GM18508 (cell line): ENCODE measurements around the gene MB.
"Not testable (repeated sequence)": the region's sequence is repeated elsewhere in the genome, so short reads cannot be mapped to it uniquely, and the experiment has no call there.

Experiments used
- ATAC-seq: cut with Tn5 transposase; IDR thresholded peaks from one replicate; pipeline ENCODE4 v1.9.1; 2021; ENCODE audit warnings: moderate number of reproducible peaks; ENCODE audit not compliant: insufficient read depth, unreplicated experiment

Gene MB

DNA sequence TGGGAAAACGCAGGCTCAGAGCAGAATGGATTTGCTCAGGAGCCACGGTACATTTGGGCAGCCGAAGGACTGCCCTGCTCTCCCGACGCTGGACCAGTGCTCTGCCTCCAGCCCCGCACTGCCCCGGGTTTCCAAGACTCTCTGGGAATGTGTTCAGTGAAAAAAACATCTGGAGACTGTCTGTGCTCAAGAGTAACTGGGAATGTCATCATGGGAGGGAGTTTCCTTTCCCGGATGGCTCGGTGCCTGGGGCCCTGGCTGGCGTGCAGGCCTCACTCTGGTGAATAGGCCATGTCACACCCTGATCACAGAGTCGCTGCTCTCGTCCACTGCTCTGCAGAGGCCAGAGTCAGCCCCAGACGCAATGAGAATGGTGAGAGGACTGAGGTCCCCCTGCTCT, 21.3 kb upstream of the MB start:
- ATAC-seq: no peak

DNA sequence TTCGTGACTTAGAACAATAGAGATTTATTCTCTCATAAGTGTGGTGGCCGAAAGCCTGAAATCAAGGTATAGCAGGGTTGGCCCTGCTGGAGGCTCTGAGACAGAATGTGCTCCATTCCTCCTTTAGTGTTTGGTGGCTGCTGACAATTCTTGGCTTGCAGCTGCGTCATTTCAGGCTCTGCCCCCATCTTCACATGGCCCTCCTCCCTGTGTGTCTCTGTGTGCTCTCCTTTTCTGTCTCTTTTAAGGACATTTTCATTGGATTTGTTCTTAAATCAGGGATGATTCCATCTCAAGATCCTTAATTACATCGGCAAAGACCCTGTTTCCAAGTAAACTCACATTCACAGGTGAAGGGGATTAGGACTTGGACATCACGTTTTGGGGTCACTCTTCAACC, 20.9 kb upstream of the MB start:
- ATAC-seq: no peak

DNA sequence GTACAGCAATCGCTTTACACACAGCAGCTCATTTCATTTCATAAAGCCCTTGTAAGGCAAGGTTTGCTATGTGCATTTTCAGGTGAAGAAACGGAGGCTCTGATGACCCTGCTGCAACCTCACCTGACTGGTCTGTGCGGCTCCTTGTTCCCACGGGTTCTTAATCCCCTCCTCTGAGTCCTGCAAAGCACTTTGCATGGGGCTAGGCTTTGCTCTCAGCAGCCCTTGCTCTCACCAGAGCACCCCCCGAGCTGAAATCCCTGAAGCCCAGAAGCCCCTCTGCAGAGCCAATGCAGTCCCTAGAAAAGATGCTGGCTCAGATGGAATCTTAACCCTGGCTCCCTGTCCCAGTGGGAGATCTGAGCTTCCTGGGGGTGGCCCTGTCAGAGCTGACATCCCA, 20.1 kb upstream of the MB start:
- ATAC-seq: no peak

DNA sequence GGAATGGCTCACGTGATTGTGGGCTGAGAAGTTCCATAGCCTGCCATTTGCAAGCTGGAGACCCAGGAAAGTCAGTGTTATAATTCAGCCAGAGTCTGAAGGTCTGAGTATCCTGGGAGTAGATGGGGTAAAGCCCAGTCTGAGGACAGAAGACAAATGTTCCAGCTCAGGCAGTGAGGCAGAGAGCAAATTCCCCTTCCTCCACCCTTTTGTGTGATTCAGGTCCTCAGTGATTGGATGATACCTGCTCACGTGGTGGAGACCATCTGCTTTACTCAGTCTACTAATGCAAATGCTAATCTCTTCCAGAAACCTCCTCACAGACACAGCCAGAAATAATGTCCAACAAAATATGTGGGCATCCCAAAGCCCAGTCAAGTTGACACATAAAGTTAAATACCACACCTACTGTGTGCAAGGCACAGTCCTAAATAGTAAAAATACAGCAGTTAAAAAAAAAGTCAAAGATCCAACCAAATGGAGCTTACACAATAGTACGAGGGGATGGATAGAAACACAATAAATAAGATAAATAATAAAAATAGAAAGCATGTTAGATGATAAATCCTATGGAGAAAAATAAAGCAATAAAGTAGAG, 17.9 kb upstream of the MB start:
- no peak for ATAC-seq

DNA sequence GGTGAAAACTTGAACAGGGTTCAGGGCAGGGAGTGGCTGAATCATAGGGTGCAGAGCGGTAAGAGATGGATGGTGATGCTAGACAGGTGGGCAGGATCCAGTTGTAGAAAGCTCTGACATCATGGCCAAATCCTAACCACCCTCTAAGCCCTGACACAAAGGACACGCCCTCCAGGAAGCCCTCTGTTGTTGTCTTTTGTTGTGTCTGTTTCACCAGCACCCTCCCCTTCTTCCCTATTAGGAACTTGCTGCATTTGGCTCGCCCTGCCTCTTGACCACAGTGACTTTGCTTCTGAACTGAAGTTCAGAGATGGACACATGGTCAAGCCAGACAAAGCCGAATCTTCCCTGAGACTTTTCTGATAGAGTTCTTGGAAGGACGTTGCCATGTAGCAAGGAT, 16.9 kb upstream of the MB start:
- ATAC-seq: no peak

- ATAC-seq: no peak
Observed at GRCh38 chr22:35633520-35633919, 16.4 kb upstream of the MB start.

DNA sequence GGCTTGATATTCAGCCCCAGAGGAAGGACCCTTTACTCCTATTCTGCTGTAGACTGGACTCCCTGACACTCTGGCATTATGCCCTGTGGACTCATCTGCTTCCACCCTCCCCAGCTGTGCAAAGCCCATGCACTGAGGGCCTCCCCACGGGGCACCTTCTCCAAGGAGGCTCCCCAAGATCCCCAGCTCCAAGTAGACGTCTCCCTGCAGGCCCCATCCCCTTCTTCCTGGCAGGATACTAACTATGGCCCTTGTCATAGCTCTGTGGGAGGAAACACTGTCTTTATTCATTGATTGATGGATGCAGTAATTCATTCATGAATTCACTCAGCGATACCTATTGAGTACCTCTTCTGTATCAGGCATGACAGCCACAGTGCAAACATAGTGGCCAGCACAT, 15.8 kb upstream of the MB start:
- no peak for ATAC-seq

GRCh38 chr22:35631597-35631996, 14.5 kb upstream of the MB start:
- no peak for ATAC-seq

GRCh38 chr22:35630891-35631290, 13.8 kb upstream of the MB start:
- no peak for ATAC-seq

- no peak for ATAC-seq
Observed at GRCh38 chr22:35630387-35630793, 13.3 kb upstream of the MB start.

DNA sequence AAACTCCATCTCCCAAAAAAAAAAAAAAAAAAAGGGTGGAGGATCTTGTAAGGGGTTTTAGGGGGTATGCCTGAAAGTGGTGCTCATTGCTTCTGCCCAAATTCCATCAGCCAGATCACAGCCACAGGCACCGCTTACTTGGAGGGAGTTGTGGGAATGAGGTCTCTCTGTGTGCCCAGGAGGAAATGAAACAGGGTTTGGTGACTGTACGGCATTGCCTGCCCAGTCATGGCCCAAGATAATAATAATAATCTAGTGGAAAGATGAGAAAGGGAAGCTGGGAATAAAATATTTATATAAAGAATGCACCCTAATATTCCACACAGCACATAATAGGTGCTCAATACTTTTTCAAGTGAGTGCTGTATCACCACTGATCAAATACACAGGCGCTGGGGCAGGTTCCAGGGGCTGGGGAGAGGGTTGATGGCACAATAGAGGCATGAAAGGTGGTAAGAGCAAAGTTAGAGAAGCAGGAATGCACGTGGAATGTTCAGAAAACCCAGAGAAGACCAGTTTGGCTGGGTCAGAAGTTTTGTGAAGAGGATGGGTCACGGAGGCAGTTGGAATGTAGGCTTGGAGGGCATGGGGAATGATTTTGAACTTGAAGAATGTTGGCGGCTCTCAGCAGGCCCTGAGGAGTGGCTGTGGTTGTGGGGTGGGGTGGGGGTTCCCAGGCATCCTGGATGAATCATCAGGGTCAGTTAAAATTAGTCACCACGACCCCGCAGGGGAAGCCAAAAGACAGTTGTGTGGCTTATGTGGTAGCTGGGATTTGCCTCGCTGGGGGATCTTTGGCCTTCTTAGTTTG, 12.5 kb upstream of the MB start:
- no peak for ATAC-seq

- no peak for ATAC-seq
Observed at GRCh38 chr22:35628732-35629131, 11.6 kb upstream of the MB start.

- ATAC-seq: no peak
Observed at GRCh38 chr22:35627267-35628041, 10.3 kb upstream of the MB start.

DNA sequence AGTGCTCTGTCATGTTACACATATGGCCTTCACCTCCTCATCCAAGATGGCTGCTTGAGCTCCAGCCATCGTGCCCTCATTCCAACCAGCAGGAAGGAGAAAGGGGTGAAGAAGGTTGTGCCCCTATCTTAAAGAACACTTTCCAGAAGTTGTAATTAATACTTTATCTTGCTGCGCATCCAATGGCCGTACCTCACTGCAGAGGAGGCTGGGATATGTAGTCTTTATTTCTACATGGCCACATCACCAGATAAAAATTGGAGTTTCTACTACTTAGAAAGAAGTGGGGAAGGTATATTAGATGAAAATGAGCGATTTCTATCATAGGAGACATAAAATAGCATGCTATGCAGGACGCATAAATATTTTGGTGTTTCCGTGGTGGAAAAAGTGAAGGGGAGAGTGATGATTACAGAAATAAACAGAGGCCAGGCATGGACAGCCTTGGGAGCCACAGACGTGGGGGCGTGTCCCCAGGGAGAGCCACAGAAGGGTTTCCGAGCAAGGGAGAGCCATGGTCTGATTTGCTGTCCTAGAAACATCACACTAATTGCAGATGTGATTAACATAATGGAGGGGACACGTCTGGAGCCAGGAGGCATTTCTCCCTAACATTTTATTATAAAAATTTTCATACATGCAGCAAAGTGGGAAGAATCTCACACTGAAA, 8.8 kb upstream of the MB start:
- ATAC-seq: no peak

DNA sequence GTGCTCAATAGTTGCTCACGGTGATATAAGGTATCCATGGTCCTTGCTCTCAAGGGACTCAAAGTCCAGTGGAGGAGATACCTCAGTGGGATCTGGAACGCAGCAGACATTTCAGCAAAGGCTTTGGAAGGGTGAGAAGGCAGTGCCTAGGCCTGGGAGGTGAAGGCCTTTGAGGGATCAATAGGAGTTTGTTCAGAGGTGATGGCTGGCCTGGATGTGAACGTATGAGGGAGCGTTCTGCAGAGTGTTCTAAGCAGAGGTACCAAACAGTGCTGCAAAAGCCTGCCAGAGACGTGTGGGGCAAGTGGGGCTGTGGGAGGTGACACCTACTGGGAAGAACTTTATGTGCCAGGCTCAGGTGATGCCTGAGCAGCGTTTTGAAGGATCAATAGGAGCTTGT, 7.4 kb upstream of the MB start:
- no peak for ATAC-seq

DNA sequence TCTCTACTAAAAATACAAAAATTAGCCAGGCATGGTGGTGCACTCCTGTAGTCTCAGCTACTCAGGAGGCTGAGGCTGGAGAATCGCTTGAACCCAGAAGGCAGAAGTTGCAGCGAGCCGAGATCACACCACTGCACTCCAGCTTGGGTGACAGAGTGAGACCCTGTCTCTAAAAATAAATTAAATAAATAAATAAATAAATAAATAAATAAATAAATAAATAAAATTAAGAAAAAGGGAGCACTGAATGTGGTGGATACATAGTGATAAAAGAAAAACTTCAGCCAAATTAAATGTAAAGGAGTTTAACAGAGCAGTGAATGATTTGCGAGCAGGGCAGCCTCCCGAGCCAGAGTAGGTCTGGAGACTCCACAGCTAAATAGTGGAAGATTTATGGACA, 6.8 kb upstream of the MB start:
- ATAC-seq: not testable (repeated sequence)

GRCh38 chr22:35622191-35622913, 5.2 kb upstream of the MB start:
- no peak for ATAC-seq

- no peak for ATAC-seq
Observed at GRCh38 chr22:35621451-35621850, 4.3 kb upstream of the MB start.

DNA sequence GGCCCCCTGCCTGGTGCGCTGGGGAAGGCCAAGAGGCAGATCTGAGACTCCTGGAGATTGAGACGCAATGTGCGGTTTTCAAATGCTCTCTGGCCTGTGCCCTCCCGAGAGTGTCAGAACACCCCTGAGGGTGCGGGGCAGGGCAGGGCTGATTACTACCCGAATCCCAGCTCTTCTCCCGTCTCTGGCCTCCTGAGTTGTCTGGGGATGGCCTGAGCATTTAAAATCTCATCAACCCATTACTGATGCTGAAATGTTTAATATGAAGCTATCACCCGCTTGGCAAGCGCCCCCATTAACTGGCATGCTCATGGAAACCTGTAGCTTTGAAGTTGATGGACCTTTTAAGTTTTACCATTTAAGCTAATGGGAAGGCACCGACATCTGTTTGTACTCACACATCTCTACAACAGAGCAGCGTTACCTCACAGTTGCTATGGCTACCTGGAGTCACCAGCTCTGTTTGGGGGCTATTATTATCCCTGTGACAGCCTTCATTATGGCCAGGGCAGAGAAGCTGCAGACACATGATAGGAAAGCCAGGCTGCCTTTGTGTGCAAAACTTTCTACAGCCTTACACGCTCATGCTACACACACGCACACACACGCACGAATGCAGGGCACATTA, 3.6 kb upstream of the MB start:
- no peak for ATAC-seq
